K562 (cell line): ENCODE results near the gene WDR13. TPM values are rescaled to one million over a fixed set of nuclear protein-coding genes. Genes with fewer than 3 reads are reported as not detected.

Source experiments
- ARHGAP35 ChIP-seq: fragments of 450-650 bp; IDR thresholded peaks from 2 replicates; pipeline ENCODE4 v1.6.1; 2018; ENCODE audit not compliant: partially characterized antibody
- CEBPB ChIP-seq: fragments of 450-650 bp; IDR thresholded peaks from 2 replicates; pipeline ENCODE4 v1.6.1; 2016; ENCODE audit warnings: missing genetic modification characterization, missing compliant biosample characterization
- CEBPG ChIP-seq, 3 experiments: fragments of 200-800 bp in 1 of 3; sonication (Bioruptor generic) in 1 of 3; sonication (generic) in 1 of 3; formaldehyde crosslinking in 1 of 3; IDR thresholded peaks in 2 of 3; conservative IDR thresholded peaks in 1 of 3; 2 replicates each; pipeline versions ENCODE4 v1.6.1 to v1.8.0; 2016 to 2022; ENCODE audit warnings: missing compliant biosample characterization in 2 of 3, missing genetic modification characterization in 2 of 3, mild to moderate bottlenecking in 1 of 3, missing genetic modification reagents in 1 of 3
- ETV5 ChIP-seq: sonication (generic); formaldehyde crosslinking; IDR thresholded peaks from 2 replicates; pipeline ENCODE4 v1.4.0; 2020; ENCODE audit warnings: low read depth, mild to moderate bottlenecking, missing genetic modification reagents
- MAX ChIP-seq: sonication (generic); formaldehyde crosslinking; IDR thresholded peaks from 2 replicates; pipeline ENCODE4 v1.9.0; 2022; ENCODE audit warnings: mild to moderate bottlenecking, missing genetic modification reagents
- RAD51 ChIP-seq: fragments of 450-650 bp; IDR thresholded peaks from 2 replicates; pipeline ENCODE4 v1.7.1; 2016; ENCODE audit warnings: low read depth, mild to moderate bottlenecking, borderline replicate concordance
- STAT5B ChIP-seq: fragments of 250-450 bp; sonication (Bioruptor Pico); IDR thresholded peaks from 2 replicates; pipeline ENCODE4 v1.8.0; 2021; ENCODE audit warnings: mild to moderate bottlenecking, inconsistent platforms
- TCF15 ChIP-seq: fragments of 250-450 bp; sonication (Bioruptor Pico); IDR thresholded peaks from 2 replicates; pipeline ENCODE4 v1.8.0; 2022; ENCODE audit warnings: moderate library complexity, mild to moderate bottlenecking, inconsistent platforms
- YY1 ChIP-seq, 3 experiments: IDR thresholded peaks; 2 replicates each; pipeline ENCODE4 v1.6.1; 2011; ENCODE audit warnings: low read length in 2 of 3, mild to moderate bottlenecking in 2 of 3, moderate library complexity in 2 of 3, borderline replicate concordance in 1 of 3, control low read depth in 1 of 3, low read depth in 1 of 3; ENCODE audit not compliant: insufficient read depth in 3 of 3, insufficient replicate concordance in 2 of 3, control insufficient read depth in 1 of 3, insufficient read length in 1 of 3; ENCODE audit errors: extremely low read depth in 1 of 3
- ZNF175 ChIP-seq: fragments of 200-800 bp; sonication (Bioruptor generic); IDR thresholded peaks from 2 replicates; pipeline ENCODE4 v1.6.1; 2016; ENCODE audit warnings: low read depth, mild to moderate bottlenecking, missing genetic modification characterization, missing compliant biosample characterization
- ZNF23 ChIP-seq: fragments of 250-450 bp; sonication (Bioruptor Pico); IDR thresholded peaks from 2 replicates; pipeline ENCODE4 v1.4.0; 2020; ENCODE audit warnings: mild to moderate bottlenecking
- ZNF316 ChIP-seq: fragments of 450-650 bp; IDR thresholded peaks from 2 replicates; pipeline ENCODE4 v1.6.1; 2016
- ZNF551 ChIP-seq: fragments of 250-450 bp; sonication (Bioruptor Pico); IDR thresholded peaks from 2 replicates; pipeline ENCODE4 v1.5.0; 2021; ENCODE audit warnings: mild to moderate bottlenecking, moderate library complexity
- ZNF592 ChIP-seq: fragments of 450-650 bp; IDR thresholded peaks from 2 replicates; pipeline ENCODE4 v1.6.1; 2017; ENCODE audit warnings: antibody characterized with exemption, mild to moderate bottlenecking
- ZNF695 ChIP-seq: fragments of 450-650 bp; formaldehyde crosslinking; IDR thresholded peaks from 2 replicates; pipeline ENCODE4 v1.4.0; 2020; ENCODE audit warnings: mild to moderate bottlenecking, moderate library complexity
- polyA plus RNA-seq, 8 experiments: library from polyadenylated mRNA; depleted of rRNA in 4 of 8; stranded (reverse) in 5 of 8; unstranded in 3 of 8; fragments of >200 nt; fragmentation: Nextera tagmentation in 2 of 8; fragmentation: Illumina TruSeq in 1 of 8; extraction: Ambion mirVana in 2 of 8; extraction: Trizol in 1 of 8; gene quantifications; 2 replicates each; pipeline versions ENCODE4 v1.2.1 to v1.2.3, GENCODE V29; 2011 to 2014; ENCODE audit warnings: inconsistent platforms in 1 of 8, missing spikeins in 1 of 8
- total RNA-seq, 7 experiments: library from RNA; depleted of rRNA in 6 of 7; stranded (reverse); fragments of >200 nt in 6 of 7; fragmentation: Illumina TruSeq in 2 of 7; extraction: Trizol in 2 of 7; gene quantifications; 2 replicates each; pipeline versions ENCODE4 v1.2.1 to v1.2.3, GENCODE V29; 2011 to 2021; ENCODE audit warnings: low replicate concordance in 1 of 7
- TF ChIP-seq, protein P1 (sequence below): fragments of 450-650 bp; IDR thresholded peaks from 2 replicates; pipeline ENCODE4 v1.6.1; 2016; ENCODE audit warnings: missing biosample characterization, missing genetic modification characterization
- TF ChIP-seq, protein P2 (sequence below): IDR thresholded peaks from 3 replicates; pipeline ENCODE4 v1.6.1; 2011; ENCODE audit warnings: borderline replicate concordance, mild to moderate bottlenecking; ENCODE audit not compliant: insufficient read length, insufficient read depth
- TF ChIP-seq, protein P3 (sequence below): sonication (generic); formaldehyde crosslinking; IDR thresholded peaks from 2 replicates; pipeline ENCODE4 v1.8.1; 2022; ENCODE audit warnings: missing genetic modification reagents

WDR13 gene
- total and polyA plus RNA-seq, 9 of the 15 experiments (the other 6 are each of a cell fraction or from before 2014, with no cell fraction given), result 7.4 to 70.5 (median 31.4) TPM

DNA sequence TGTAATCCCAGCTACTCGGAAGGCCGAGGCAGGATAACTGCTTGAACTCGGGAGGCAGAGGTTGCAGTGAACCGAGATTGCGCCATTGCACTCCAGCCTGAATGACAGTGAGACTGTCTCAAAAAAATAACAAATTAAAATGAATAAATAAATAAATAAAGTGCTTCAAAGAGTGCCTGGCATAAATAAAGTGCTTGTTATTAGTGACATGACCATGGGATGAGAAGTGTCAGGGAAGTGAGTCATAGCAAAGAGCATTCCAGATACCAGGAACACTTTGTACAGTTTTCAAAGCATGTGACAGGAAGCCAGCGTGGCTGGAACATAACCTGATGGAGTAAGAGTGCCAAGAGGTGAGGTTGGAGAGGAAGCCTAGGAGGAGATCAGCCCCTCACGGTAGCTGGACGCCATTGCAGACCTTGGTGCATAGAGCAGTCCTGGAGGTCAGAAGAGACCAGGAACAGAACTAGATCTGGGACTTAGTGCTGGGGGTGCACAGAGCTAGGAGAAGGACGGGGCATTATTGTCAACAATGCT lies 6.0 kb upstream of the WDR13 start (continued):
- TF ChIP-seq YY1 (IDR thresholded peaks at IDR 0.05; ENCODE audit: borderline replicate concordance in 1 of 3, control insufficient read depth in 1 of 3, extremely low read depth in 1 of 3, insufficient read depth in 3 of 3, insufficient read length in 1 of 3, insufficient replicate concordance in 2 of 3, low read depth in 1 of 3, low read length in 2 of 3) (peak in 2 of 3 experiments; percentile 26 to 64), TCF15 (CRISPR knock-in tag) (no peak), ZNF695 (CRISPR knock-in tag) (no peak), CEBPG (CRISPR knock-in tag; IDR thresholded peaks at IDR 0.05) (0 out of 2 replicates have a peak, but pooled peaks have one; percentile 9), CEBPG (tag; conservative IDR thresholded peaks at IDR 0.05 in 1 of 2, IDR thresholded peaks at IDR 0.05 in 1 of 2) (peak; percentile 30 to 34; a peak in 1 of 4 replicates), ZNF592 (peak; percentile 46; the same call in 1 of the 2 replicates), ZNF23 (no peak), RAD51 (0 out of 2 replicates have a peak, but pooled peaks have one; percentile 20), STAT5B (no peak), ZNF316 (no peak), ZNF551 (CRISPR knock-in tag) (no peak), ETV5 (CRISPR knock-in tag) (0 out of 2 replicates have a peak, but pooled peaks have one; percentile 45), CEBPB (tag) (peak; percentile 69; the same call in 1 of the 2 replicates), ZNF175 (CRISPR knock-in tag) (0 out of 2 replicates have a peak, but pooled peaks have one; percentile 26), MAX (CRISPR knock-in tag) (no peak), ARHGAP35 (no peak)
- TF ChIP-seq, protein P1, sequence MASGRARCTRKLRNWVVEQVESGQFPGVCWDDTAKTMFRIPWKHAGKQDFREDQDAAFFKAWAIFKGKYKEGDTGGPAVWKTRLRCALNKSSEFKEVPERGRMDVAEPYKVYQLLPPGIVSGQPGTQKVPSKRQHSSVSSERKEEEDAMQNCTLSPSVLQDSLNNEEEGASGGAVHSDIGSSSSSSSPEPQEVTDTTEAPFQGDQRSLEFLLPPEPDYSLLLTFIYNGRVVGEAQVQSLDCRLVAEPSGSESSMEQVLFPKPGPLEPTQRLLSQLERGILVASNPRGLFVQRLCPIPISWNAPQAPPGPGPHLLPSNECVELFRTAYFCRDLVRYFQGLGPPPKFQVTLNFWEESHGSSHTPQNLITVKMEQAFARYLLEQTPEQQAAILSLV (tag), result no peak
- TF ChIP-seq, protein P2, sequence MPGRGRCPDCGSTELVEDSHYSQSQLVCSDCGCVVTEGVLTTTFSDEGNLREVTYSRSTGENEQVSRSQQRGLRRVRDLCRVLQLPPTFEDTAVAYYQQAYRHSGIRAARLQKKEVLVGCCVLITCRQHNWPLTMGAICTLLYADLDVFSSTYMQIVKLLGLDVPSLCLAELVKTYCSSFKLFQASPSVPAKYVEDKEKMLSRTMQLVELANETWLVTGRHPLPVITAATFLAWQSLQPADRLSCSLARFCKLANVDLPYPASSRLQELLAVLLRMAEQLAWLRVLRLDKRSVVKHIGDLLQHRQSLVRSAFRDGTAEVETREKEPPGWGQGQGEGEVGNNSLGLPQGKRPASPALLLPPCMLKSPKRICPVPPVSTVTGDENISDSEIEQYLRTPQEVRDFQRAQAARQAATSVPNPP, result no peak
- TF ChIP-seq, protein P3, sequence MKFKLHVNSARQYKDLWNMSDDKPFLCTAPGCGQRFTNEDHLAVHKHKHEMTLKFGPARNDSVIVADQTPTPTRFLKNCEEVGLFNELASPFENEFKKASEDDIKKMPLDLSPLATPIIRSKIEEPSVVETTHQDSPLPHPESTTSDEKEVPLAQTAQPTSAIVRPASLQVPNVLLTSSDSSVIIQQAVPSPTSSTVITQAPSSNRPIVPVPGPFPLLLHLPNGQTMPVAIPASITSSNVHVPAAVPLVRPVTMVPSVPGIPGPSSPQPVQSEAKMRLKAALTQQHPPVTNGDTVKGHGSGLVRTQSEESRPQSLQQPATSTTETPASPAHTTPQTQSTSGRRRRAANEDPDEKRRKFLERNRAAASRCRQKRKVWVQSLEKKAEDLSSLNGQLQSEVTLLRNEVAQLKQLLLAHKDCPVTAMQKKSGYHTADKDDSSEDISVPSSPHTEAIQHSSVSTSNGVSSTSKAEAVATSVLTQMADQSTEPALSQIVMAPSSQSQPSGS, result no peak
